ENCODE data around the gene LILRB5. TPM values are rescaled to one million over a fixed set of nuclear protein-coding genes. Genes with fewer than 3 reads are reported as not detected.

The LILRB5 gene
- total RNA-seq, 1 donor from 2014 or later = not detected

GRCh38 chr19:54266133-54266532, 9.1 kb upstream of the LILRB5 start:
- peak; percentile 77 for TF ChIP-seq CTCF (conservative IDR thresholded peaks at IDR 0.05)
- Mint-ChIP-seq H3K27ac (ENCODE audit: unreplicated experiment) (no peak overlapping the region), H3K4me1 (peaks cover 3% of the 10 kb centered on the region), H3K36me3 (ENCODE audit: low read depth) (no peaks in the 10 kb centered on the region), H3K27me3 (ENCODE audit: low read depth) (peaks cover 45% of the 10 kb centered on the region), H3K9me3 (no peaks in the 10 kb centered on the region), H3K4me3 (no peak overlapping the region)
- peak; percentile 87 for DNase-seq (ENCODE audit: low read depth, low spot score)

- no peak overlapping the region for H3K4me3 Mint-ChIP-seq
- TF ChIP-seq CTCF (conservative IDR thresholded peaks at IDR 0.05) = no peak
- no peaks in the 10 kb centered on the region for H3K9me3 Mint-ChIP-seq
- H3K27ac Mint-ChIP-seq (ENCODE audit: unreplicated experiment) = no peak overlapping the region
- H3K4me1 Mint-ChIP-seq = peaks cover 3% of the 10 kb centered on the region
- no peaks in the 10 kb centered on the region for H3K36me3 Mint-ChIP-seq (ENCODE audit: low read depth)
- DNase-seq (ENCODE audit: low read depth, low spot score) = no peak
- H3K27me3 Mint-ChIP-seq (ENCODE audit: low read depth) = peaks cover 22% of the 10 kb centered on the region
Observed at GRCh38 chr19:54262470-54262869, 5.4 kb upstream of the LILRB5 start.

GRCh38 chr19:54262066-54262465, 5.0 kb upstream of the LILRB5 start:
- Mint-ChIP-seq H3K9me3 (no peaks in the 10 kb centered on the region), H3K27ac (ENCODE audit: unreplicated experiment) (no peak overlapping the region), H3K4me3 (no peak overlapping the region), H3K27me3 (ENCODE audit: low read depth) (peaks cover 22% of the 10 kb centered on the region), H3K4me1 (peaks cover 3% of the 10 kb centered on the region), H3K36me3 (ENCODE audit: low read depth) (no peaks in the 10 kb centered on the region)
- no peak for TF ChIP-seq CTCF (conservative IDR thresholded peaks at IDR 0.05)
- DNase-seq (ENCODE audit: low read depth, low spot score) = no peak

- no peak for TF ChIP-seq CTCF (conservative IDR thresholded peaks at IDR 0.05)
- no peak for DNase-seq (ENCODE audit: low read depth, low spot score)
- Mint-ChIP-seq H3K4me1 (no peaks in the 10 kb centered on the region), H3K36me3 (ENCODE audit: low read depth) (no peaks in the 10 kb centered on the region), H3K27ac (ENCODE audit: unreplicated experiment) (no peak overlapping the region), H3K27me3 (ENCODE audit: low read depth) (peaks cover 9% of the 10 kb centered on the region), H3K9me3 (no peaks in the 10 kb centered on the region), H3K4me3 (no peak overlapping the region)
Observed at GRCh38 chr19:54256250-54257115, 590 bp downstream of the LILRB5 start.

- Mint-ChIP-seq H3K9me3 (no peaks in the 10 kb centered on the region), H3K36me3 (ENCODE audit: low read depth) (no peaks in the 10 kb centered on the region), H3K4me1 (no peaks in the 10 kb centered on the region), H3K27ac (ENCODE audit: unreplicated experiment) (no peak overlapping the region), H3K4me3 (no peak overlapping the region), H3K27me3 (ENCODE audit: low read depth) (peaks cover 11% of the 10 kb centered on the region)
- no peak for TF ChIP-seq CTCF (conservative IDR thresholded peaks at IDR 0.05)
- DNase-seq (ENCODE audit: low read depth, low spot score) = no peak
Observed at GRCh38 chr19:54255105-54255775, 1.8 kb downstream of the LILRB5 start.
